ENCODE data around the gene FHIP1B. TPM values are rescaled to one million over a fixed set of nuclear protein-coding genes. Genes with fewer than 3 reads are reported as not detected.
"Not testable (repeated sequence)": the region's sequence is repeated elsewhere in the genome, so short reads cannot be mapped to it uniquely, and the experiment has no call there.

The FHIP1B gene
- 5.0 and 7.1 TPM in 2 replicates for total RNA-seq (2014; rRNA removed; shearing (Covaris generic))

- peak; percentile 100 for DNase-seq (ENCODE audit: low spot score)
Observed at GRCh38 chr11:6234387-6235107, at the start of gene FHIP1B. FHIP1B (minus strand) TSS chr11:6234636; CDS start chr11:6224516, 10,120 bp downstream.

GRCh38 chr11:6283453-6284023, 49.1 kb upstream of the FHIP1B start:
- no peak for DNase-seq (ENCODE audit: low spot score)

- not testable (repeated sequence) for DNase-seq (ENCODE audit: low spot score)
Observed at GRCh38 chr11:6280809-6281208, 46.4 kb upstream of the FHIP1B start.

GRCh38 chr11:6273188-6273587, 38.8 kb upstream of the FHIP1B start:
- no peak for DNase-seq (ENCODE audit: low spot score)

GRCh38 chr11:6271598-6271997, 37.2 kb upstream of the FHIP1B start:
- no peak for DNase-seq (ENCODE audit: low spot score)

- DNase-seq (ENCODE audit: low spot score) = no peak
Observed at GRCh38 chr11:6270584-6271246, 36.3 kb upstream of the FHIP1B start.

GRCh38 chr11:6269994-6270393, 35.6 kb upstream of the FHIP1B start:
- DNase-seq (ENCODE audit: low spot score) = no peak

GRCh38 chr11:6268820-6269219, 34.4 kb upstream of the FHIP1B start:
- no peak for DNase-seq (ENCODE audit: low spot score)

- DNase-seq (ENCODE audit: low spot score) = no peak
Observed at GRCh38 chr11:6263662-6264061, 29.2 kb upstream of the FHIP1B start.

GRCh38 chr11:6260207-6260726, 25.8 kb upstream of the FHIP1B start:
- DNase-seq (ENCODE audit: low spot score) = no peak

- no peak for DNase-seq (ENCODE audit: low spot score)
Observed at GRCh38 chr11:6258571-6259081, 24.2 kb upstream of the FHIP1B start.

GRCh38 chr11:6258141-6258540, 23.7 kb upstream of the FHIP1B start:
- no peak for DNase-seq (ENCODE audit: low spot score)

GRCh38 chr11:6253197-6253596, 18.8 kb upstream of the FHIP1B start:
- peak; percentile 38 for DNase-seq (ENCODE audit: low spot score)

- peak; percentile 93 for DNase-seq (ENCODE audit: low spot score)
Observed at GRCh38 chr11:6251990-6252473, 17.6 kb upstream of the FHIP1B start.

GRCh38 chr11:6251120-6251733, 16.8 kb upstream of the FHIP1B start:
- peak; percentile 73 for DNase-seq (ENCODE audit: low spot score)

- peak; percentile 89 for DNase-seq (ENCODE audit: low spot score)
Observed at GRCh38 chr11:6249770-6250555, 15.5 kb upstream of the FHIP1B start.

- DNase-seq (ENCODE audit: low spot score) = not testable (repeated sequence)
Observed at GRCh38 chr11:6248897-6249296, 14.5 kb upstream of the FHIP1B start.

GRCh38 chr11:6248248-6248647, 13.8 kb upstream of the FHIP1B start:
- no peak for DNase-seq (ENCODE audit: low spot score)

GRCh38 chr11:6245536-6245935, 11.1 kb upstream of the FHIP1B start:
- no peak for DNase-seq (ENCODE audit: low spot score)

GRCh38 chr11:6241316-6241715, 6.9 kb upstream of the FHIP1B start:
- no peak for DNase-seq (ENCODE audit: low spot score)

- no peak for DNase-seq (ENCODE audit: low spot score)
Observed at GRCh38 chr11:6240781-6241180, 6.3 kb upstream of the FHIP1B start.
